ENCODE measurements around the gene PKHD1.

Gene PKHD1

DNA sequence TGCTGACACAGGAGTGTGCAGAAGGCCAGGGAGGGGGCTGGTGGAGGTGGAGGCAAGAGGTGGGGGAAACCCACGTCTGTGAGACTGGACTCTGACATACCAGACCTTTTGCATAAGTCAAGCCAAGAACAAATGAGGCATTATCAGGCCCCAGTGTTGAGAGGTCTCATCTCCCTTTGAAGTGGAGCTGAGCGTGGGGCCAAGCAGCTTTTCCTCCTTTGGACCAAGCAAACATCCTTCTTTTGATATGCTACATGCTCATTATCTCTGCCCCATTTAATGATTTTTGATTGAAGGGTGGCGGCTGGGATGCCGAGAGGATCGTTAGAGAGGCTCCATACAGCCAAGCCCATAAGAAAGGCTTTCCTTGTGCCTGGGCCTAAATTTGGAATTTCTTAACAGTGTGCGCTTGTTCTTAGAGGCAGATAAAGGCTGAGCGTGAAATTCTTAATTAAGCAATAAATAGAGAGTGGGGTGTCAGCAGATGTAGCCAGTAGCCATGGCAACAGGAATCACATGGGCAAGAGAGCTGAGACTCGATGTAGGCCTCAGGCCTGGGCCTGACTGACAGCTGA is 244.5 kb downstream of the PKHD1 start:
- DNase-seq = no peak

DNA sequence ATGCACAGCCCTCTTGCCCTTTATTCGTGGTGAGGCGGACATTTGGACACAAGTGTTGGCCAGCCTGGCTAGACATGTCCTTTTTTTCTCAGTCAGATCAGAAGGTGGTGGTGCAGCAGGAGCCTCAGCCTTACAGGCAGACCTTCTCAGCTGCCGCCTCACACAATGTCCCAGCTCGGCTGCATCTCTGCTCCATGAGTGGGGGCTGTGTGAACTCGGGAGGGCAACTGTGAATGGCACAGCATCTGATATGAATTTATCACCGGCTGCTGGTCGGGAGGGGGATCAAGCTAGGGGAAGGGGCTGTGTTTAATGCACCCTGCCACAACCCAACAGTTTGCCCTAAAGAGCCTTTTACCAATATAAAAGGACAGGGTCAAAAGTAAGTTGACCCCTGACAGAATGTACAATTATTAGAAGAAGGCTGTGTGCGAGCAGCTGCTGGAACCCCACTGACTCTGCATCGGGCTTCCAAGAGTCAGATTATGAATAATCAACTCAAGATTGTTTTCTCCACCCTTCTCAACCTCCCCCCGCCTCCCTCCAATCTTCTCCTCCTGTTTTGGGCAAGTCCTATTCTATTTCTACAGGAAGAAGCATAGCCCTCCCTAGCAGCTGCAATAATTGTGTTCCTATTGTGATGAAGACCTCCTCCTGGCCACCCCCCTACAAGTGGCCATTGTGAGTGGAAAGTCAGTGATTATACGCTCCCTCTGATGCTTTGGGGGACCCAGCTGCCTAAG is 245.2 kb downstream of the PKHD1 start:
- no peak for DNase-seq

DNA sequence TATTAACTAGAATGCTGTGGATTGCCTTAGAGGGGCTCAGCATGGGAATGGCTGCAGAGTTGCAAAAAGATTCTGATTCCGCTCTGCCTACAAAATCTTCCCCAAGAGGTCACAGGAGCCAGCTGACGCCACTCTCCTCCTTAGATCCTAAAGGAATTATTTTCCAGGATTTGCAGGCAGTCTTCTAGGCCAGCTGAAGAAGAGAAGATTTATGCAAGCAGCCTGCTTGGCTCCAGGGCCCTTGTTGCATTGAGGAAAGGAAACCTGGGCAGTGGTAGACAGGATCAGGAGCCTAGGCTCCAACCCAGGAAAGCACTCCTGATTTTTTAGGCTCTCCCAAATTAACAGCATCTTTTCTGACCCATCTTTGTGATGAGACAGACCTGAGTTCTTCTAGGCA is 245.8 kb downstream of the PKHD1 start:
- DNase-seq = no peak

DNA sequence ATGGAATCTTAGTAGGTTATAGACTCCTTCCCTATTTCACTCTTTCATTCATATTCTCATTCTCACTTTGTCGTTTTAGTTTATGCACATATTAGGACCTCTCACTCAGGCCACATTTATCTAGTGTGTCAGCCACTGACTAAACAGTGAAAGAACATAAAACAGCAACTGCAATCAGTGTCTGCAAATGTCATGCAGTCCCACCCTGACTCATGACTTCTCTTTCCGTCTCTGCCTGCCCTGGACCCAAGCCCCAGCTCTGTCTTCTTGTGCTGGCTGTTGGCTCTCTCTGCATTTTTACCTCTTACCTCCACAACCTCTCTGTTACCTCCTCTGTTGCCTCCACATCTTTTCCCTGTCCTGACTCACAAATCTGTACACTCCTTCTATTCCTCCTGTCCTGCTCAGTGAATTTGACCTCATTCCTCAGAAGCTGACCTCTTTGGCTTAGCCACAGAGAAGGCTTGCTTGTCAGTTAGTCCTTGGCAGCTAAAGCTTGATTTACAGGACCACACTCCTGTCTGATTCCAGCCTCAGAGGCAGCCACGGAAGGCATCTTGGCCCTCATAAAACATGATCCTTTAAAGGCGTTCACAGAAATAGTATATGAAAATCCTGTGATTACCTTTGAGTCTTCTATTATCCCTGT is 247.6 kb downstream of the PKHD1 start:
- DNase-seq = no peak

DNA sequence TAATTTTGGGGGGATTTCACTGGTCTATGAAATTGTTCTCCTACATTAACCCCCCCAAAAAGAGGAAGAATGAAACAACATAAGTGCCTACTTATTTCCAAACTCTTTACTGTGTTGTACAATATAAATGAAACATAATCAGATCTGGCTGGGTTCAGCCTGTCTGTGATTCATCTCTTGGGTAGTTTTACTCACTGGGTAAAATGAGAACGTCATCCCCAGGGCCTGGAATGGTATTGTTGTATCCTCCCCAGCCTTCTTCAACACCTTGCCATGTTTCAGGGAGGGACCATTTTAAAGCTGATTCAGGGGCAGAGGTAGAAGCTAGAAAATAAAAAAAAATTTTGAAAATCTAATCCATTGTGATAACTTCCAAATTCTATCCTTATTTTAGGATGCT is 256.7 kb downstream of the PKHD1 start:
- DNase-seq = no peak

DNA sequence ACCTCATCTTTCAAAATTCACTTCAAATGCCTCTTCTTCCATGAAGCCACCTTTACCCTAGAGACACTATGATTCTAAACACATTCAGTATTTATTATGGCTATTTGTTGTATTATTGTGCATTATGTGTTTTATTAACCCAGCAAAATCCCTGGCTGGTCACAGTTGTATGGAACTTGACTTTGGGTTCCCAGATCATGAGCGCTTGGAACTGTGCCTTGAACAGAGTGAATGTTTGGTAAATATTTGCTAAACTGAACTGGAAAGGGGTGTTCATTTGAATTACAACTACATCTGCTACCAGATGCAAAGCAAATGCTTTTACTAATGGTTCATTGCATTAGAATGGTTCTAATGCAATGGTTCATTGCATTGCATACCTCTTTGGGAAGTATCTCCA is 259.8 kb downstream of the PKHD1 start:
- no peak for DNase-seq

DNA sequence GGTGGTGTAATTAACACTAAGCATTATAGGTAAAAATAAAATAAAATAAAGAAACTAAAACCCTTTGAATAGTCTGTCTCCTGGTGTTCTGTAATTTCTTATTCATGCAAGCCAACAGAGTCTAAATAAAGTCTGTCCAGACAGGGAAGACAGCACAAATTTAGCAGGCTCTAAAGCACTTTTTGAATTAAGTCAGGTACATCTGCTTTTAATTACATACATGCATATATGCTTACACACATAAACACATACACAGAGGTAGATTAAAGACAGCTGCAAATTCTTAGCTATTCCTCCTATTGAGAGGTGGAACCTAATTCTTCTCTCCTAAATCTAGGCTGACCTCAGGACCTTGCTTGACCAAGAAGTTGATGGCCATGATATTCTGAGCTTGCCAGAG is 262.5 kb downstream of the PKHD1 start:
- no peak for DNase-seq

DNA sequence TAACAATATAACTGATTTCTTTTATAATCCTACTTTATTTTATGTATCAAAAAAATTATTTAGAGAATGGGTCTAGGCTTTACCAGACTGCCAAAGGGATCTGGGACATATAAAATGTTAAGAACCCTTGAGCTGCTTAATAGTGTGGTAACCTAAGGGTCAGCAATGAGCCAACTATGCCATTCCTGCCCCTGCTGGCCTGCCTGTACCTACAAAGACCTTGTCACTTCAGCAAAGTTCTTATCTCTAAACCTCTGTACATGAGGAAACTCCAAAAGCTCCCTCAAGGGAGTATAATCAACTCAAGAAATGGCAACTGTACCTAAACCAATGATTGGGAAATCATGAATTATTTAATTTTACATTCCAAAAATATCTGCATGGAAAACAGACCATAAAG is 266.9 kb downstream of the PKHD1 start:
- no peak for DNase-seq

DNA sequence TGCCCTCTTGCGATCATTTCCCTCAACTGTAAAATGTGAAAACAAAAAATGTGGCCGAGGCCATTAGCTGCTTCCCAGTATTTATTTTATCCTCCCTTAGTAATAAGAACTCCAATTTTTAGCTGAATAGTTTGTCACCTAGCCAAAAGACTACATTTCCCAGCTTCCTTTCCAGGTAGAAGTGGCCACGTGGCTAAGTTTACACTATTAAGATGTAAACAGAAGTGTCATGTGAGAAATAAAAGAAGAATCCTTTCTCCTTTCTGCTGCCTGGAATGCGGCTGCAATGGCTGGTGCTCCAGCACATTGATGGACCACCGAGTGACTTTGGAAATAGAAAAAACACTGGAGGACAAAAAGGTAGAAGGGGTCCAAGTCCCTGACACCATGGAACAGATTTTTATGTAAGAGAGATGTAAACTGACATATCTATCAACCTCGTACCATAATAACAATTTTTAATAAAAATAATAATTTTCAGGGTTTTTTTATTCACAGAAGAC is 268.8 kb downstream of the PKHD1 start:
- DNase-seq = no peak

DNA sequence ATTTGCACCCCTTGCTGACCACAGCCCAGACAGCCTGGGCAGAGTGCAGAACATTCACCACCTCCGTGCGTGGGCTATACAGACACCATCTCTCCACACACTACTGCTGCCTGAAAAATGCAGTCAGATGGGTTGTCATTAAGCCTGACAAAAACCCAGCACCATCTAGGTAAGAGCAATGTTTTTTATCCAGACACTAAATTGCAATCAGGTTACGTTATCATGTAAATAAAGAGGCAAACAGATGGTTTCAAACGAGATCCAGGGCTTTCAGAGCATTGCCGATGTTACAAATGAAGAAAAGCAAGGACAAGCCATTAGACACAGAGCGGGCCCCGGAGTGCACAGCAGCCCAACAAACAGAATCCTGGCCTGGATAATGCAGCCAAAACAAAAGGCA is 269.6 kb downstream of the PKHD1 start:
- DNase-seq = no peak

DNA sequence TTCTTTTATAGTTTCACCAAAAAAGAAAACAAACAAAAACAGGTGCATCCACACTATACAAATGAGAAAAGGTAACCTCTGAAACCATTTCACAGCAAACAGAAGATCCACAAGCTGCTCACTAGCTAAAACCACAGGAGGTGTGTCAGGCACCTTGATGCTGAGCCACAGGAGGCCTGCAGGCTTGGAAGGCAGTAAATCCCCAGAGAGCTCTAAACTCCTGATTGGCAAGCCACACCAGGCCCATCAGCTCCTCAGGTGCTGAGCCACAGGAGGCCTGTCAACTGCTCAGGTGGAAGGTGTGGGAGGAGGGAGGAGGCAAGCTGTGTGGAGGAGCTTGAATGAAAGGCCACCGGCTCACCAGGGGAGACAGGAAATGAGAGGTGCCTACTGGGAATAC is 273.0 kb downstream of the PKHD1 start:
- DNase-seq = no peak

DNA sequence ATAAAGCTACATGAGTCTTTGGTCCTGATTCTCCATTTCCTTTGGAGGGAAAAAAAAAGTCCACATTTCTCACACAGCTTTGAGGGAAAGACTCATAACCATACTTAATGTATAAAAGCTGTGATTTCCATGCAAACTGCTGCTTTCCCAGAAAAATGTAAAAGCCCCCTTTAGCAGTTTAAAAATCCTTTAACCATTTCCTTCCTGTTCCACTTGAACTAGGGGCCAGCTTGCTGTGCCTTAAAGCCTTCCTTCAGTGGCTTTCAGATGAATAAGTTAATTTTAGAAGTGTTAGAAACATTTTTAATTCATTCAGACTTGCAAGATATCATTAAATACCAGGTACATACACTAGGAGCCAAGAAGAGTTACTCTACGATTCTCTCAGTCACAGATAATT is 273.5 kb downstream of the PKHD1 start:
- no peak for DNase-seq

DNA sequence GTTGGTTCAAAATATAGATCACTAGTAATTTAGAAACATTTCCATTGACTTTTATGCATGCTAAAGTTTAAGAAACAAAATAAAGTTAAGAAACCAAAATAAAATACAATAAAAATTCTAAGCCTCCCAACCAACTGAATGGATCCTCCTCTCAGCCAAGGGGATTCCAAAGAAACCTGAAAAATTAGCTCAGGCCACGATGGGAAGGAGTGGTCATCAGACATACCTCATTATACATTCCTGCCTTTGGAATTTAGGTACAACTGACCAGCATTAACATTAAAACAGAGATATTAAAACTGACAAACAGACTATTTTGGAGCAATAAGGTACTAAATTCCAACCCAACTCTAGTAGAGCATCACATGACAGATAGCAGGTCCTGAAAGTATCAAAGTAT is 275.2 kb downstream of the PKHD1 start:
- no peak for DNase-seq

DNA sequence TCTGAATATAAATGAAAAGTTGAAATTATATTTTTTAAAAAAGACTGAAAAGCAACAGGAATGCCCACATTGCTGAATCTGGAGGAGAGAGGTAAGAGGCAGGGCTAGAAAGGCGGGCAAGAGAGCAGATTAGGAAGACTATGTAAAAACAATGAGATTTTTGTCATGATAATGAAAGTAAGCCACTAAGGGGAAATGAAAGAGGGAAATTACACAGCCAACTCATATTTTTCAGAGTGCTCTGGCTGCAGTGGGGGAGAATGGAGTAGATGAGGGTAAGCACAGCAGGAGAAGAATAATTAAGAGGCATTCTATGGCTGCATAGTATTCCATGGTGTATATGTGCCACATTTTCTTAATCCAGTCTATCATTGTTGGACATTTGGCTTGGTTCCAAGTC is 281.9 kb downstream of the PKHD1 start:
- no peak for DNase-seq

DNA sequence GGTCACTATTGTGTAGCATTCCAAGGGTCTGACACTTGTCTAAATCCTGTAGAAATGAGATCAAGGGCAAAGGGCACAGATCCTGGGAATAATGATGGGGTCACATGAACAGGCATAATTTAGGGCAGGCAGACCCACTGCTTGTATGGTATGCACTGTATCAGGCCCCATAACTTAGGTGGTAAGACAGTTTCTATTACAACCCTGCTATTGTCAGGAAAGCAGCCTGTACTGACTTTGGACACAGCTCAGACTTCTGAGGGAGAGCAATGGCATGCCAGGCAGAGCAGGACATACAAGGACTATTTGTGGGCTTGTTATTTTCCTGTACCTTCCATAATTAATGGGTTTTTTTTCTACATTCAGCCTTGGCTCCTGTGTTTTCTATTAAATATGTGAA is 286.8 kb downstream of the PKHD1 start:
- no peak for DNase-seq

DNA sequence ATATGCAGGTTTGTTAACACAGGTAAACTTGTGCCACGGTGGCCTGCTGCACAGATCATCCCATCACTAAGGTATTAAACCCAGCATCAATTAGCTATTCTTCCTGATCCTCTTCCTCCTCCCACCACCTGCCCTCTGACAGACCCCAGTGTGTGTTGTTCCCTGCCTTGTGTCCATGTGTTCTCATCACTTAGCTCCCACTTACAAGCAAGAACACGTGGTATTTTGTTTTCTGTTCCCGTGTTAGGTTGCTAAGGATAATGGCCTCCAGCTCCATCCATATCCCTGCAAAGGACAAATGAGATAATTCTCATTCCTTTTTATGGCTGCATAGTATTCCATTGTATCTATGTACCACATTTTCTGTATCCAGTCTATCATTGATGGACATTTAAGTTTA is 294.0 kb downstream of the PKHD1 start:
- DNase-seq = no peak

DNA sequence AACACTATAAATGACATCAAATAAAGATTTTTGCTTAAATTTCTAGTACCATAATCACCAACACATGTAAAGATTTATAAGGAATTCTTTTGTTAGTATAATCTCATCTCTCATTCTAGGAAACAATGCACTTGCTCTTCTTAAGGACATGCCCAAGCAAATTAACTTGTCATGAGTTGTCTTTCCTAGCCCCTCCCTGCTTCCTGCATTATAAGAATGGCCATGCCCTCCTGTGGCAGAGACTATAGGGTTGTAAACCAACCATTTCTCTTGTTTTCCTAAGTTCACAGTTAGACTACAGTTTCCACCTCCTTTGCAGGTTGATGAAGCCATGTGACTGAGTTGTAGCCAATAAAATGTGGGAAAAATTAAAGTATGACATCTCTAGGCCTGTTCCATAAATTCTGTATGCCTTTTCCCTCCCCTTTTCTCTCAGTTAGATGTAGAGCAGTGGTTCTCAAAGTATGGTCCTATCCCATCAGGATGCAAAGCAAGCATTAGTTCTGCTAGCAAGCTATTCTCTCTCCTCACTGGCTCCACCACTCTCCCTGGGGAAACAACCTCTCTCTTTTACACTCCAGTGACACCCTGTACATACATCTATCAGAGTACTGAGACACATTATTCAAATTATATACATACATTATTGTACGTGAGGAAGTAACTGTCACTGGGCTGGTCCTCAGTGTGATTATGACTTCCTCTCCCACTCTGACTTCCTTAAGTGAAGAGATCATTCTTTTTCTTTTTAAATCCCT is 295.0 kb downstream of the PKHD1 start:
- no peak for DNase-seq

DNA sequence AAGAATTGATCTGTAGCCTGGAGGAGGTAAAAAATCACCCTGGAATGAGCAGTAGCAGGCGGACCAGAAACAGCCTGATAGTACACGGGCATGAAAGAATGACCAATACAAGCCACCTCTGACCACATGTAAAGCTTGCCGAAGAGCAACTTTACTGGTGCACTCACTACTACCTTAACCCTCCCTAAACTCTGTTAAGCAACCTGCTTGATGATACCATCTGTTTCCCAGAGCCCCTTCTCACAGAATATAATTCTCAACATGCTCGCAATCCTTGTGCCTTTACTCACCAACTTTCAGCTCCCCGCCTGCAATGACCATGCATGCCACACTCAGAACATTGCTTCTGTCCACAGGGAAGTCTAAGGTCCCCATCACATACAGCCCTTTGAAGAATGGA is 296.5 kb downstream of the PKHD1 start:
- DNase-seq = no peak

DNA sequence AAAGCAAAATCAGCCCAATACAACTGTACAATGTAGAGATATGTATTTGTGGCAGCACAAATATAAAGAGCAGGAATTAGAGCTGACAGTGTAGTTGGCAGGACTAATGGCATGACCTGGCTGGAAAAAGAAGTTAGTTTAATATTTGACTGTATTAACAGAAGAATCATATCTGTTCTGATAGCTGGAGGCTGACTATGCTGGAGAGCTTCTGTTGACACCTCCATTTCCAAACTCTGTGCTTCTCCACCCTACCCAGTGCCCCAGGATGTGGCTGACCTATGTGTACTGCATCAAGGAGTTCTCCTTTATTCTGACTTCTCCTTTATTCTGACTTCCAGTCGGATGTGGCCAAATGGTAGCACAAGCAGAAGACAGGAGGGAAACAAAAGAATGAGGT is 299.3 kb downstream of the PKHD1 start:
- DNase-seq = no peak

DNA sequence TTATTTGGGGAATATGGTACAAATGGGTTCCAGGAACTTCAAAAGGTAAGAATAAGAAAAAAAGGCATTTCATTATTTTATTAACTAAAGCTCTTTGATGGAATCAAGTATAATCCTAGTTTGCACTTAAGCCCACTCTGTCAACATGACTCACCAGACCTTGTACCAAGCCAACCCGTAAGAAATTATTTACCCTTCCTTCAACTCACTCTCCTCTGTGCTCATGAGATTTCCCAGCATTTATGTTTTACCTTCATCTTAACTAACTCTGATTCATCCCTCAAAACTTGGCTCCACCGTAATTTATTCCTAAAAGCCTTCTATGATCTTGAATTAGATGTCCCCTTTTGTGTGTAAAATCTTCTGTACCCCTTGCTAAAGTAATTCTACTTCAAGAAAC is 308.7 kb downstream of the PKHD1 start:
- no peak for DNase-seq

DNA sequence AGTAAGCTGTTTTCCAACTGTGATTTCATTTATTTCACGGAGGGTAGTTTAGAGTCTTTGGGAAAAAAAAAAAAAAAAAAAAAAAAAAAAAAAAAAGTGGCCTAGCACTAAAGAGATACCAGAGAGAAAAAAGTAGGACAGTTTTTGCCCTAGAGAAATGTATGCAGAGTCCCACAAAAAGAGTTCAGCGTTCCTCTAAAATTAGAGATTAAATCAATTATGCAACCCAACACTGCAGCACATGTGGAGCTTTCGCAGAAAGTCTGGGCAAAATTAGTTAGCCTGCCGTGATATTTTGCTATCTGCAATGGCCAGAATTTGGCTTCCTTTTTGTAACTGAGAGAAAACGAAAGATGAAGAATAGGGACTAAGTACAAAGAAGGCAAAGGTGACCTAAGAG is 309.8 kb downstream of the PKHD1 start:
- DNase-seq = no peak

DNA sequence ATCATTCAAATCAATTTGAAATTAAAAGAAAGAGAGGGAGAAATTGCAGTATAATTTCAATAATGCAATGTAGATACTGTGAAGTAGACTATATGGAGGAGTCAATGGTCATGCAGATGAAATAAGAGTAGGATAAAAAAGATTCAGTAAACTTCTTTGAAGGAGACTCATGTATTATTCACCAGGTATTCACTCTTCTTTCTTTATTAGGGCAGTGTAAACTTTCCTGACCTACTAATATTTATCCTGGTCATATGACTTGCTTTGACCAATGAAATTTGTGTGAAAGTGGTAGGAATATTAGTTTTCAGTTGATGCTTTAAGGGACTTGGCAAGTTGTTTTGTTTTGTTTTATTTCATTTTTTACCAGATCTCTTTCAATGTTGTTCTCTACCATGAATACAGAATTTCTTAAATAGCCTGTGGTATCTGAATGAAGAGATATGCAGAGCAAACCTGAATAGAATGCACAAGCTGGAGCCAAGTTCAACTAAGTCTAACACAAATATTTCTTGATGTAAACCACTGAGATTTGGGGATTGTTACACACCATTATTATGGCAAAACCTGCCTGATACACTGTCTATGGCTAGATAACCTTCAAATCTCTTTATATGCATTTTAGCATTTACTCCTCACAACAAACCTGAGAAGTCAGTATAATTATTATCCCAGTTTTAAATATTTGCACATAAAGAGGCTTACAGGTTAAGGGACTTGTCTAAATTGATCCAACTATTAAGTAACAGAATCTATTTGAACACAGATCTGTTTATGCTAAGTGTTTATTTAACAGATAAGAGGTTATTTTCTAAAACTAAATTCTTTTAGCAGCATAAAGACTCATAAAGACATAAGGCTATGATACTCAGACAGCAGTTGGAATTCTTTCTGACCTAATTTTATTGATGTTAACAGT is 311.2 kb downstream of the PKHD1 start:
- DNase-seq = no peak

DNA sequence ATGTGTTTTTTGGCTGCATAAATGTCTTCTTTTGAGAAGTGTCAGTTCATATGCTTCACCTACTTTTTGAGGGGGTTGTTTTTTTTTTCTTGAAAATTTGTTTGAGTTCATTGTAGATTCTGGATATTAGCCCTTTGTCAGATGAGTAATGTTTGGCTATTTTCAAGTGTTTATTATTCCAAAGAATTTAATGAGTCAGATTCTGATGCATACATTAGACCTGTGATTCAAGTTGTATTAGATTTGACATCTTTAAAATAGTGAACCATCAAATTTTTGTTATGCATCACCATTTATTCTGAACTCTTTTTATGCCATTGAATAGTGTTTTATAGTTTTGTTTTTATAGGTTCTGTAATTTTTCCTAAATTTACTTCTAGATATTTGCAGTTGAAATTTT is 319.3 kb downstream of the PKHD1 start:
- DNase-seq = no peak

Measured in bone marrow (tissue), 2 donors.